Astrocyte (in vitro differentiated cells and primary cell): ENCODE results near the gene OPRD1.

Experiments
- CTCF ChIP-seq: IDR thresholded peaks from 2 replicates; pipeline ENCODE4 v1.5.1; 2011; ENCODE audit warnings: low read depth, mild to moderate bottlenecking, inconsistent platforms, low read length, moderate library complexity; ENCODE audit not compliant: insufficient read depth
- EZH2 ChIP-seq: IDR thresholded peaks from 2 replicates; pipeline ENCODE4 v1.6.1; 2012; ENCODE audit warnings: mild to moderate bottlenecking, low read length, inconsistent platforms; ENCODE audit not compliant: insufficient read depth

- TF ChIP-seq CTCF (no peak), EZH2 (no peak)
Measured at GRCh38 chr1:28888915-28889314, 76.9 kb downstream of the OPRD1 start.
